Fibroblast of skin of right biceps (primary cell): ENCODE results near the gene OLIG1.

ENCODE experiments used
- DNase-seq: peaks from one replicate; pipeline ENCODE4 v3.0.0-alpha.2; 2013

The OLIG1 gene

DNA sequence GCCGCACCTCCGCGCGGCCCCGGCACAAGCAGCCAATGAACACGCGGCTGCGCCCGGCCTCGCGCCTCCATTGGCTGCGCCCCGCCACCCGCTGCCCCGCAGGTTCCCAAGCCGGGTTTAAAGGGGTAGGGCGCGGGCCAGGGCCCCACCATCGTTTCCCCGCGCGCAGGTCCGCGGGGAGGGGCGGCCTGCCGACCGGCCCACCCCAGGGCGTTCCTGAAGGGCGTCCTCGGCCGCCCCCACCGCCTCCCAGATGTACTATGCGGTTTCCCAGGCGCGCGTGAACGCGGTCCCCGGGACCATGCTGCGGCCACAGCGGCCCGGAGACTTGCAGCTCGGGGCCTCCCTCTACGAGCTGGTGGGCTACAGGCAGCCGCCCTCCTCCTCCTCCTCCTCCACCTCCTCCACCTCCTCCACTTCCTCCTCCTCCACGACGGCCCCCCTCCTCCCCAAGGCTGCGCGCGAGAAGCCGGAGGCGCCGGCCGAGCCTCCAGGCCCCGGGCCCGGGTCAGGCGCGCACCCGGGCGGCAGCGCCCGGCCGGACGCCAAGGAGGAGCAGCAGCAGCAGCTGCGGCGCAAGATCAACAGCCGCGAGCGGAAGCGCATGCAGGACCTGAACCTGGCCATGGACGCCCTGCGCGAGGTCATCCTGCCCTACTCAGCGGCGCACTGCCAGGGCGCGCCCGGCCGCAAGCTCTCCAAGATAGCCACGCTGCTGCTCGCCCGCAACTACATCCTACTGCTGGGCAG lies at the start of gene OLIG1:
Gene OLIG1 (plus strand): TSS at position 148 of the 750 bp plus-strand sequence. CDS start 106 bp downstream, at position 254.
- DNase-seq = peak; percentile 22

- no peak for DNase-seq
These were observed 49.3 kb upstream of the OLIG1 start for GRCh38 chr21:33020558-33021100.

- no peak for DNase-seq
These were observed 48.8 kb upstream of the OLIG1 start for GRCh38 chr21:33021150-33021549.

DNA sequence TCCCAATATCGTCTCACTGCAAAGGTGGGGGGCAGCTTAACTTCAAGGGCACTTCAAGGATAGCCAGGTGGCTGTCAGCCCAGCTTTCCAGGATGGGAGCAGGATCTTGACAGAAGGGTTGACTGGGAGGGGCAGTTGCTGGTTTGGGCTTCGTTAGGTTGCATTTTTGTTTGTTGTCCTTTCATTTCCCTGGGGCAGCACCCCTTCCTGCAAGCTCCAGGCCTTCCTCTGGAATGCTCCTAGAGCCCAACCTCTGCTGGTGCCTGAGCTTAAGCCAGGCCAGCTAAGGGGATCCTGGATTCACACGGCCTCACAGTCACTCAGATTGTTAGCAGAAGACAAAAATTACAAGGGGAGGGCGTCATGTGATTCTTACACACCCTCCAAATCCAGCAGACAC lies 48.3 kb upstream of the OLIG1 start:
- no peak for DNase-seq

GRCh38 chr21:33022489-33022827 lies 47.5 kb upstream of the OLIG1 start:
- no peak for DNase-seq

- no peak for DNase-seq
These were observed 46.9 kb upstream of the OLIG1 start for GRCh38 chr21:33022828-33023573.

GRCh38 chr21:33023574-33024200 lies 46.3 kb upstream of the OLIG1 start:
- no peak for DNase-seq

DNA sequence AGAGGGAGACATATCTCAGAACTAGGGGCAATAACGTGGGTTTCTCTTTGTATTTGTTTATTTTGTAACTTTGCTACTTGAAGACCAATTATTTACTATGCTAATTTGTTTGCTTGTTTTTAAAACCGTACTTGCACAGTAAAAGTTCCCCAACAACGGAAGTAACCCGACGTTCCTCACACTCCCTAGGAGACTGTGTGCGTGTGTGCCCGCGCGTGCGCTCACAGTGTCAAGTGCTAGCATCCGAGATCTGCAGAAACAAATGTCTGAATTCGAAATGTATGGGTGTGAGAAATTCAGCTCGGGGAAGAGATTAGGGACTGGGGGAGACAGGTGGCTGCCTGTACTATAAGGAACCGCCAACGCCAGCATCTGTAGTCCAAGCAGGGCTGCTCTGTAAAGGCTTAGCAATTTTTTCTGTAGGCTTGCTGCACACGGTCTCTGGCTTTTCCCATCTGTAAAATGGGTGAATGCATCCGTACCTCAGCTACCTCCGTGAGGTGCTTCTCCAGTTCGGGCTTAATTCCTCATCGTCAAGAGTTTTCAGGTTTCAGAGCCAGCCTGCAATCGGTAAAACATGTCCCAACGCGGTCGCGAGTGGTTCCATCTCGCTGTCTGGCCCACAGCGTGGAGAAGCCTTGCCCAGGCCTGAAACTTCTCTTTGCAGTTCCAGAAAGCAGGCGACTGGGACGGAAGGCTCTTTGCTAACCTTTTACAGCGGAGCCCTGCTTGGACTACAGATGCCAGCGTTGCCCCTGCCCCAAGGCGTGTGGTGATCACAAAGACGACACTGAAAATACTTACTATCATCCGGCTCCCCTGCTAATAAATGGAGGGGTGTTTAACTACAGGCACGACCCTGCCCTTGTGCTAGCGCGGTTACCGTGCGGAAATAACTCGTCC lies 45.5 kb upstream of the OLIG1 start:
- no peak for DNase-seq

DNA sequence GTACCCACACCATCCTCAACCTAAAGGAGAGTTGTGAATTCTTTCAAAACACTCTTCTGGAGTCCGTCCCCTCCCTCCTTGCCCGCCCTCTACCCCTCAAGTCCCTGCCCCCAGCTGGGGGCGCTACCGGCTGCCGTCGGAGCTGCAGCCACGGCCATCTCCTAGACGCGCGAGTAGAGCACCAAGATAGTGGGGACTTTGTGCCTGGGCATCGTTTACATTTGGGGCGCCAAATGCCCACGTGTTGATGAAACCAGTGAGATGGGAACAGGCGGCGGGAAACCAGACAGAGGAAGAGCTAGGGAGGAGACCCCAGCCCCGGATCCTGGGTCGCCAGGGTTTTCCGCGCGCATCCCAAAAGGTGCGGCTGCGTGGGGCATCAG lies 44.8 kb upstream of the OLIG1 start:
- no peak for DNase-seq

GRCh38 chr21:33025489-33026442 lies 44.2 kb upstream of the OLIG1 start, which contains the start of gene OLIG2:
Gene OLIG2, plus strand, starts transcription at chr21:33025935. Its CDS starts 928 bp downstream, at chr21:33026863.
- peak; percentile 62 for DNase-seq

- no peak for DNase-seq
These were observed 43.5 kb upstream of the OLIG1 start for GRCh38 chr21:33026443-33026858.

GRCh38 chr21:33026878-33027400 lies 43.0 kb upstream of the OLIG1 start:
- no peak for DNase-seq

GRCh38 chr21:33027401-33028286 lies 42.3 kb upstream of the OLIG1 start:
- DNase-seq = no peak

DNA sequence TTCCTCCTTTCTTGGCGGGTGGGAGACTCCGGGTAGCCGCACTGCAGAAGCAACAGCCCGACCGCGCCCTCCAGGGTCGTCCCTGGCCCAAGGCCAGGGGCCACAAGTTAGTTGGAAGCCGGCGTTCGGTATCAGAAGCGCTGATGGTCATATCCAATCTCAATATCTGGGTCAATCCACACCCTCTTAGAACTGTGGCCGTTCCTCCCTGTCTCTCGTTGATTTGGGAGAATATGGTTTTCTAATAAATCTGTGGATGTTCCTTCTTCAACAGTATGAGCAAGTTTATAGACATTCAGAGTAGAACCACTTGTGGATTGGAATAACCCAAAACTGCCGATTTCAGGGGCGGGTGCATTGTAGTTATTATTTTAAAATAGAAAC lies 41.7 kb upstream of the OLIG1 start:
- DNase-seq = no peak

DNA sequence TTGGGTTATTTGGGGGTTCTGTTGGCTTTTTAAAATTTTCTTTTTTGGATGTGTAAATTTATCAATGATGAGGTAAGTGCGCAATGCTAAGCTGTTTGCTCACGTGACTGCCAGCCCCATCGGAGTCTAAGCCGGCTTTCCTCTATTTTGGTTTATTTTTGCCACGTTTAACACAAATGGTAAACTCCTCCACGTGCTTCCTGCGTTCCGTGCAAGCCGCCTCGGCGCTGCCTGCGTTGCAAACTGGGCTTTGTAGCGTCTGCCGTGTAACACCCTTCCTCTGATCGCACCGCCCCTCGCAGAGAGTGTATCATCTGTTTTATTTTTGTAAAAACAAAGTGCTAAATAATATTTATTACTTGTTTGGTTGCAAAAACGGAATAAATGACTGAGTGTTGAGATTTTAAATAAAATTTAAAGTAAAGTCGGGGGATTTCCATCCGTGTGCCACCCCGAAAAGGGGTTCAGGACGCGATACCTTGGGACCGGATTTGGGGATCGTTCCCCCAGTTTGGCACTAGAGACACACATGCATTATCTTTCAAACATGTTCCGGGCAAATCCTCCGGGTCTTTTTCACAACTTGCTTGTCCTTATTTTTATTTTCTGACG lies 41.1 kb upstream of the OLIG1 start:
- no peak for DNase-seq

DNA sequence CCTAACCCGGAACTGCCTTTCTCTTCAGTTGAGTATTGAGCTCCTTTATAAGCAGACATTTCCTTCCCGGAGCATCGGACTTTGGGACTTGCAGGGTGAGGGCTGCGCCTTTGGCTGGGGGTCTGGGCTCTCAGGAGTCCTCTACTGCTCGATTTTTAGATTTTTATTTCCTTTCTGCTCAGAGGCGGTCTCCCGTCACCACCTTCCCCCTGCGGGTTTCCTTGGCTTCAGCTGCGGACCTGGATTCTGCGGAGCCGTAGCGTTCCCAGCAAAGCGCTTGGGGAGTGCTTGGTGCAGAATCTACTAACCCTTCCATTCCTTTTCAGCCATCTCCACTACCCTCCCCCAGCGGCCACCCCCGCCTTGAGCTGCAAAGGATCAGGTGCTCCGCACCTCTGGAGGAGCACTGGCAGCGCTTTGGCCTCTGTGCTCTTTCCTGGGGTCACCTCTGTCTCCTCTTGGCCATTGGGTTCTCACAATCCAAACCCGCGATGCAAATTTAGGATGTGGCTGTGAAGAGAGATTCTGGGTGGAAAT lies 40.5 kb upstream of the OLIG1 start:
- DNase-seq = no peak

- DNase-seq = no peak
These were observed 39.9 kb upstream of the OLIG1 start for GRCh38 chr21:33029975-33030461.

DNA sequence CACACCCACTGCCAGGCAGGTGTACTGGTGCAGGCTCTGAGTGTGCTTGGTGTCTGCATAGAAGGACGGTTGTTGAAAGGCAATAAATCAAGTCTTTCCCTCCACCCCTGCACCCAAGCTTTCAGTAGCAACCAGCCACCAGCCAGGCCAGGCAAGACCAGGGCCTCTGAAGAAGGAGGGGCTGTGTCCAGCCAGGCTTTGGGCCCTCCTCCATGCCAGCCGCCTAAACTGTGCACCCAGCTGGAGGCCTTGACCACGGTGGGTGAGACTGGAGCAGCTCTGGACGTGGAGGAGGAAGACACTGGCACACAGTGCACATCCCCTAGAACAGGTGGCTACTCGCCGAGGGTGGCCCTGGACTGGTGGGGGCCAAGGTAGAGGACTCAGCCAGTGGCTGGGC lies 39.3 kb upstream of the OLIG1 start:
- DNase-seq = no peak
